GM21381 (cell line): Measurements from ENCODE around the gene EVL.

ENCODE experiments used
- ATAC-seq: cut with Tn5 transposase; IDR thresholded peaks from one replicate; pipeline ENCODE4 v1.9.1; 2021; ENCODE audit warnings: mild to moderate bottlenecking, moderate library complexity; ENCODE audit not compliant: unreplicated experiment

Gene EVL

GRCh38 chr14:100080206-100080605, 15.0 kb downstream of the EVL start:
- no peak for ATAC-seq

- no peak for ATAC-seq
Measured at GRCh38 chr14:100081997-100082625, 16.9 kb downstream of the EVL start.

DNA sequence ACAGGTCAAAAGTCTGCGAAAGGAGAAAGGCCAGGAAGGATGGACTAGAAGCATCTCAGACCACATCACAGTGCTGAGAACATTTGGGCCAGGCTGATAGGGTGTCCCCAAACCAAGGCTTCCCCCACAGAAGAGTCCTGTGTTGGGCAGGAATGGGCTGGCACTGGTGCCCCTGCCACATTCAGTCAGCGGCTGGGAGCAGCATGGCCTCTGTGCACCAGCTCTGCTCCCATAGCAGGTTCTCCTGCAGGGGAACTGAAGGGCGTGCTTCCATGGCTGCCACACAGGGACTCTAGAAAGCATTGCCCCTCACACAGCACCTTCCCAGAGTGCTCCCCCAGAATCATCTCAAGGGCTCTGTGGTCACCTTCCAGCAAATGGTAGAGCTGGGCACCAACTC, 17.5 kb downstream of the EVL start:
- ATAC-seq, result no peak

DNA sequence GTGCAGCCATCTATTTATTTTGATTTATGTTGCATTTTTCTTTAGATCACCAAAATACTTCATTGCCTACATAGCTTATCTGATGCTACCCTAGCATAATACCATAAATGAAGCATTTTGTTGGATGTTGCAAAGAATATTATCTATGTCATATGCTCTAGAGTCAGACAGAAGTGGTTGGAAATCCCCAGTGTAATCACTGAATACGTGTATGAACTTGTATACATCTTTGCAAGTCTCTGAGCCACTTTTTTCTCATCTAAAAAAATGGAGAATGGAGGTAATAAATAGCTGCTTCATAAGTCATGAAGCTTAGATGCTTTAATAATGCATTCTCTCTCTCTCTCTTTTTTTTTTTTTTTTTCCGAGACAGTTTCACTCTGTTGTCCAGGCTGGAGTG, 18.5 kb downstream of the EVL start:
- ATAC-seq, result no peak

GRCh38 chr14:100084591-100084990, 19.4 kb downstream of the EVL start:
- no peak for ATAC-seq

DNA sequence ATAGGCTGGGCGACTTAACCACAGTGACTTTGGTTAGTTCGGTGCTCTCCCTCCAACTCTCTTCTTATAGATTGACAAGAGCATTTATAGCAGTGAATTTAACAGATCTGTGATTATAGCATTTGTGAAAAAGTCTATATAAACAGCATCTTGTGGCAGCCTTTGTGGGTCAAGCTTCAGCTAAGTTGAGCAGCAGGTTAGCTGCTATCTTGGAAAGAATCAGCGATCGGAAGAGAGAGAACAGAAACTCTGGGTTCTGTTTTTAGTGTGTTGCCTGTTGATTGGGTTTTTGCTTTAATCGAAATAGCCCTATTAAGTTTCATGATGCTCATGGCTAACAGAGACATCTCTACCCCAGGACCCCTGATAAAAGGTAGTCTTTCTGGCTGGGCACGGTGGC, 20.2 kb downstream of the EVL start:
- ATAC-seq, result no peak

DNA sequence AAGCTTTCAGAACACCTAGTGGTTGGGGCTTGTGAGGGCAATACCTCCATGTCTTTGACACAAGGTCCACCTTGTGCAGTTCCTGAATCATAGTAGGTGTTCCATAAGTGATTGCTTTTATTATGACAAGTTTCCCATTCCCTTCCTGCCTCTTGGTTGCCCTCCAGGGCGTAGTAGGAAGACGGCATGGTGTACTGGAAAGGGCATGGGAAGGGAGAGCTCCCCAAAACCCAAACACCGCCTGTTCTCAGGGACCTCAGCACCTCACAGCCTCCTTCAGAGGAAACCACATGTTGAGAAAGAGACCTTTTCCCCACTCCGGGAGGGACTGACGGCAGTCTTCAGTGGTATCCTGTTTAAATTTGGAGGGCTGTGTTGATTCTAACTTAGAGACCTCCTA, 21.1 kb downstream of the EVL start:
- ATAC-seq, result no peak

DNA sequence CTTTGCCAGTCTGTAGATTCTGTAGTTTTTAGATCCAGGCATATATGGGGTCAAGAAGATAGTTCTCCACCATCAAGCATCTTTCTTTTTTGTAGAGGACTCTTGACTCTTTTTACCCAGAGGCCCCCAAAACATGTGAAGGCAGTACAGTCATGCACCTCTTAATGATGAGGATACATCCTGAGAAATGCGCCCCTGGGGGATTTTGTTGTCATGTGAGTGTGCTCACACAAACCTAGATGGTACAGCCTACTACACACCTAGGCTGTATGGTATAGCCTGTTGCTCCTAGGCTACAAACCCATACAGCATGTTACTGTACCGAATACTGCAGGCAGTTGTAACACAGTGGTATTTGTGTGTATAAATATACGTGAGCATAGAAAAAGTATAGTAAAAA, 23.0 kb downstream of the EVL start:
- no peak for ATAC-seq

DNA sequence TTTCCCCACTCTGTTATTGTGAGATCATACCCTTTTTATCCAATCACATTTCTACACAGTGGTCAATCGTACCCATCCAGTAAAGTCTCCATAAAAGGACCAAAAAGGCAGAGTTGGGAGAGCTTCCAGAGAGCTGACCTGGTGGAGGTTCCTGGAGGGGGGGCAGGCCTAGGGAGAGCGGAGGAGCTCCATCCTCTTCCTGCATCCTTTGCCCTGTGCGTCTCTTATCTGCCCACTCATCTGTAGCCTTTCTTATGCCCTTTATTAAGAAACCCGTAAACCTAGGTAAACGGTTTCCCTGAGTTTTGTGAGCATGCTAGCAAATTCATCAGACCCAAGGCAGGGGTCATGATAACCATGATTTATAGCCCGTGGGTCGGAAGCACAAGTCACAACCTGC, 26.2 kb downstream of the EVL start:
- no peak for ATAC-seq

DNA sequence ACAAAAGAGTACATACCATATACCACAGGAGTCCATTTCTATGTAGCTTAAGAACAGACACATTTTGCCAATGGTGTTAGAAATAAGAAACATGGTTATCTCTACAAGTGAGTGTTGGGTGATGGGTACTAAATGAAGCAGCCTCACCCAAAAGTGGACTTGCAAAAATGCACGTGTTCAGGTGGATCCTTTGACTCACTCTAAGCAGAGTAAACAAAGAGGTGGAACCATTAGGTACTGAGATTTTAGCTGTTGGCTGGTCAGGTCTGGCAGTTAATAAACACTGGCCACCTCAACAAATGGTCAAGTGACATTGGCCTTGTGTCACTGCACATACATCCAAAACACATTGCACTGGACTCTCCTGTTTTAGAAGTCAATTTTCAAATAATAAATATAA, 27.6 kb downstream of the EVL start:
- no peak for ATAC-seq

- no peak for ATAC-seq
Measured at GRCh38 chr14:100093319-100093718, 28.1 kb downstream of the EVL start.

- no peak for ATAC-seq
Measured at GRCh38 chr14:100096656-100097055, 31.4 kb downstream of the EVL start.

- ATAC-seq, result no peak
Measured at GRCh38 chr14:100098171-100098570, 32.9 kb downstream of the EVL start.

DNA sequence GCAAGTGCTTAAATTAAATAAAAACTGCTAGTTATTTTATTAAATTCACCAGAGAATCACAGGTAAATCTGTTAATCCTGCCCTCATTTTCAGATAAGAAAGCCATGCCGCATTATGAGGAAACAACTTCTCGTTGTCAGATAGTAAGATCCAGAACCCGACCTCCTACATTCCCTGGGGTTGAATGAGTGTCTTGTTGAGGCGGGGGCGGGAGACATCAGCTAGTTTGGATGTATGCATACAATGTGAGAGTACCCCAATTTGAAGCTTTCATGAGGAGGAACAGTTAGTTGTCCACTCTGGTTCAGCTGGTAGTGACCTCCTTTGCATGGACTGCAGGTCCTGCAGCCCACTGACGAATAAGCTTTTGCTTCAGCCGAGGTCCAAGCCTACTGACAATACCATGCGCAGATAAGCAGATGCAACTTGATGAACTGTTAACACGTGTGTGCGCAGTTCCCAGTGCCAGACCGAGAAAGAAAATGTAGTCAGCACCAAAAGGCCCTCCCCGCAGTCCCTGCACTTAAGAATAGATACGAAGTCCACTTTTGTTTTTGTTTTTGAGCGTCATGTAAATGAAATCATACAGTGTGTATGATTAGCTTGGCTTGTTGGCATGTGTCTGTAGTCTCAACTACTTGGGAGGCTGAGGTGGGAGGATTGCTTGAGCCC, 34.9 kb downstream of the EVL start:
- no peak for ATAC-seq

- ATAC-seq, result no peak
Measured at GRCh38 chr14:100102156-100102785, 37.0 kb downstream of the EVL start.

DNA sequence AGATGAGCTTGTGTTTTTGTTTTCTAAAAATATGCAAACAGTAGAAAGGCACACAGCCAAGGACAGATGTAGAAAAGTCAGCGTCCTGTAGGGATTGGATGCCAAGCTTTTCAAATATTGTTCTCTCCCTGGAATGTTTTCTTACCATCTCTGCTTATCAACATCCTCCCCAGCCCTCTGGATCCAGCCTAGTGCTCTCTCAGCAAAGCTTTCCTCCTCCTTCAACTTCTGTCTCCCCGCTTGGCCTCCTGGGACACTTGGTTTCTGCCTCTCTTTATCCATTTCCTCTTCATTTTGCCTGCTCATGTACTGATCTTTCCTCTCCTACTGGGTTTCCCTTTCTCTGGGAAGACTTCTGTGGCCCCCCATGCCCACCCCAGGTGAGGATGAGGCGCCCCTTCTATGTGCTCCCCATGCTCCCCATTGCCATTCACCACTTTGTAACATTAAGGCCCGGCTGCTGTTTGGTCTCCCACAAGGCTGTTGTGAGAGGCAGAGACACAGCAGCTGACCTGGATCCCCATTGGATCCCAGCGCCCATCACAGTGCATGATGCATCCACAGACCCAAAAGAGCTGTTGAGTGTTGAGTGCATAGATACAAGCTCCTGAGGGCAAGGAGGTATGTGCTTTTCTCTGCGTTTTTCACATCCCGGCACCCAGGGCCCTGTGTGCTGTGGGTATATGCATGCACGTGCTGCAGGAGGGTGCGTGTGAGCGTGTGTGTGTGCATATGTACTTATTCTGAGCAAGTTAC, 38.2 kb downstream of the EVL start:
- no peak for ATAC-seq

DNA sequence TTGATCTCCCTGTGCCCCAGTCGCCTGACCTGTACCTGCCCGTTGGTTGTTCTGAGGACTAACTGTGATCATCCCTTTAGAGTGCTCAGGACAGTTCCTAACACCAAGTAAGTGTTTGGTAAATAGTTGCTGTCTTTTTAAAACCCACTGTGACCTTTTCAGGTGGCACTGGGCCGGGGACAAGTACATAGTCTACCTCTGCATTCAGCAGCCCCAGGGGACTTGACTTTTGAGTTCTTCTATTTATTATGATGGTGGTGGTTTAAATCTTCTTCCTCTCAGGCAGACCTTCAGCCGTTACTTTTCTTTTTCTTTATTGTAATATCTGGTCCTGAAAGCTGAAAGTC, 38.8 kb downstream of the EVL start:
- ATAC-seq, result no peak

DNA sequence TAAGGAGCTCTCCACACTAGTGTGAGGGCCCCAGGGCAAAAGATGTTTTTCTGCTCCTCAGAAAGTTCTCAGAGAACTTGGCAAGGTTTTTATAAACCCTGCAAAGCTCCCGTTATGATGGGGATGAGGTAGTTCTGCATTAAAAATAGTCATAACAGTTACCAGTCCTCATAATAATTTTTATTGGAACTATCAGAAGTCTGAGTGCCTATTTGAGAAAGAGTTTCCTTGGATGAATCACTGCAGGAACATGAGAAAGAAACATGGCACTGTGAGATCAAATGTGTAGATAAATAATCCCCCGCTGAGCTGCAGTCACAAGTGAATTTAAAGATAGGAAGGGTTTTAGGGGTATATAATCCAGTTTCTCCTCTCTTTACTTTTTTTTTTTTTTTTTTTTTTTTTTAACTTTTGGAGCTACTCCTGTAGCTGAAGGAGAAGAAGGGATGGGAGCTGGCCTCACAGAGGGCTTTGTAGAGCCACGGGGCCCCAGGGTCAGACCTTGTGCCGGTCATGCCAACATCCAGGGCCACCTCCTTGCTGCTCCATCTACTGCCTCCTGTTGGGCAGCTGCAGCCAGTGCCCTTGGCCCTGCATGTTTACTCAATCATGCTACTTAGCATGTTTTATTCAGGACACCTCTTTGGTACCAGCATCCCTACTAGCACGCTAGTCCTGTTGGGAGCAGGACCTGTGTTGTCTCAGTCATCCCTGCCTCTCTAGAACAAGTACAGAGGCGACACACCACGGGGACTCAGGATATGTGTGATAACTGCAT, 39.5 kb downstream of the EVL start:
- no peak for ATAC-seq

DNA sequence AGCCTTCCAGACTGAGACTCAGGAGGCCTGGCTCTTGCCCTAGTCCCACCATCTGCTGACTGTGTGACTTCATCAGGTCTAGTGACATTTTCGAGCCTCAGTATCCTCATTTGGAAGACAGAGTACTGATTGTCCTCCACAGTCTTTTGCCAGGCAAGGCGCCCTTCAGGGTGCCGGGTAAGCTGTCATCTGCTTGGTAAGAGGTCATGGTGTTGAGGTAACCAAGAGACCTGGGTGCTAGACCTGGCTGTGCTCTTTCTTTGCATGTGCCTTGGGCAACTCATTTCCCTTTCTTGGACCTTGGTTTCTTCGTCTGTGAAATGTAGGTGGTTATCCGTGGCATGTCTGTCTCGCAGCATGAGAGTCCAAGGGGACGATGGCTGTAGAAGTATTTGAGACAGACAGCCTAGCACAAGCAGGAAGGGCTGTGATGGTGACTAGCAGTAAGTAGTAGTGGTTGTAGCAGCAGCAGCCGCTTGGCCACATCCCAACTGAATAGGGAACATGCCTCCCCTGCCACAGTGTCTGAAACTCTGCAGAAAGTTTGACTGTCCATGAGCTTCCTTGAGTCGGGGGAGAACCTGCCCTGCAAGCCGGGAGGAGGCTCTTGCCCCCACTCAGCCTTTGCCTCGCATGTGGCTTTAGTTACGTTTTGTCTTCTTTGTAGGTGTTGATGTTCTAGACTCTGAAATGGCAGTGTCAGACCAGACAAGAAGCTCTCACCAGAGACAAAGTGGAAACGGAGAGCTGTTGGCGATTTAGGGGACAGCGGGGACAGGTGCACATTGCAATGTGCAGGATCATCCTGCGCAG, 40.3 kb downstream of the EVL start:
- no peak for ATAC-seq
